GM10266 (cell line): ENCODE results near the gene PODNL1.

ENCODE experiments used
- DNase-seq: peaks from one replicate; pipeline ENCODE4 v3.0.0; 2012; ENCODE audit errors: extremely low spot score
- CTCF ChIP-seq: IDR thresholded peaks from 2 replicates; pipeline ENCODE4 v1.5.1; 2012; ENCODE audit warnings: mild to moderate bottlenecking, low read depth; ENCODE audit not compliant: control insufficient read depth, insufficient read depth; ENCODE audit errors: missing control alignments

PODNL1 gene

GRCh38 chr19:13952931-13953531 is 14.8 kb upstream of the PODNL1 start:
- no peak for DNase-seq
- no peak for TF ChIP-seq CTCF

- DNase-seq = peak; percentile 100
- no peak for TF ChIP-seq CTCF
Observed at GRCh38 chr19:13952154-13952930, 14.1 kb upstream of the PODNL1 start, which contains the start of gene DCAF15. DCAF15 (plus strand) TSS chr19:13952509; CDS start chr19:13952513, 4 bp downstream.

GRCh38 chr19:13951799-13952153 is 13.6 kb upstream of the PODNL1 start:
- DNase-seq = no peak
- TF ChIP-seq CTCF = no peak

GRCh38 chr19:13951043-13951442 is 12.8 kb upstream of the PODNL1 start:
- no peak for DNase-seq
- TF ChIP-seq CTCF = no peak

GRCh38 chr19:13946414-13946813 is 8.2 kb upstream of the PODNL1 start:
- DNase-seq = no peak
- no peak for TF ChIP-seq CTCF

GRCh38 chr19:13942023-13942684 is 3.9 kb upstream of the PODNL1 start:
- no peak for DNase-seq
- TF ChIP-seq CTCF = no peak
